Activated CD4-positive, CD25-positive, alpha-beta regulatory T cell treated with anti-CD3 and anti-CD28 coated beads, Interleukin-2, amount 50 U/mL, for 72 hours (primary cell): ENCODE data around the gene C20orf96.
A peak's percentile ranks its signal among the peaks of the same experiment; 100 is the strongest.
"Not testable (repeated sequence)": the region's sequence is repeated elsewhere in the genome, so short reads cannot be mapped to it uniquely, and the experiment has no call there.

Experiments
- DNase-seq: peaks from one replicate; pipeline ENCODE4 v3.0.0; 2021

C20orf96 gene, protein sequence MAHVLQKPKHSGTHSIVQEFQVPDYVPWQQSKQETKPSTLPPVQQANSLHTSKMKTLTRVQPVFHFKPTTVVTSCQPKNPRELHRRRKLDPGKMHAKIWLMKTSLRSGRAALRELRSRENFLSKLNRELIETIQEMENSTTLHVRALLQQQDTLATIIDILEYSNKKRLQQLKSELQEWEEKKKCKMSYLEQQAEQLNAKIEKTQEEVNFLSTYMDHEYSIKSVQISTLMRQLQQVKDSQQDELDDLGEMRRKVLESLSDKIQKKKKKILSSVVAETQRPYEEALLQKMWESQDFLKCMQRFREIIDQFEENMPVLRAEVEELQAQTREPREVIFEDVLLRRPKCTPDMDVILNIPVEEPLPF

DNA sequence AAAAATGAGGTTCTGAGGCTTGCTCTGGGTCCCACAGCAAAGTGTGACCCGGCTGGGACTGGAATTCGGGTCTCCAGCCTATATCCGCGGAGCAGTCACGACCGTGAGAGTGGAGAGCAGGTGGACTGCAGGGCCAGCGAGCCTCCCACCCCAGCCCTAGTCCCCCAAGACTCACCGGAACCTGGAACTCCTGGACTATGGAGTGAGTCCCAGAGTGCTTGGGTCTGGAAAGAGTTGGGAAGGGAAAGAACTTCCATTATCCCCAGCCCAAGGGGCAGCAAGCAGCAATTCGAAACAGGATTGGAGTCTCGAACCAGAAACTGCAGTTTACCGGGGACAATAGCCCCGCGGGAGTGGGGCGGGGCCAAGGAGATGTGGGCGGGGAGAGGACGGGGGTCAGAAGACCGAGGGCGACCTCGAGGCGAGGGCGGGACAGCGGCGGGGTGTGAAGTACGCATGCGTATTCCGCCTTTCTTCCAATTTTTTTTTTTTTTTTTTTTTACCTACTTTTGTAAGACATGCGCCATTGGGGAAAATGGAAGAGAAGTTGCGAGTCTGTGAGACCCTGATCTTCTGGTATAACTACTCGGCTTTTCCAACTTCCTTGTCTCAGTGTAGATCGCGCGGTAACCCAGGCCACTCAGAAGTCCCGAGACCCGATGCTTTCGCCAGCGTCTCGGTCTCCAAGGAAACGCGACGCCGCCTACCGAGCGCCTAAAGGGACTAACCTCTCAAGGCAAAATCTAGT, at the start of gene C20orf96:
C20orf96 (minus strand) TSS at position 667 of the 748 bp plus-strand sequence; CDS start at position 527, 140 bp downstream.
- peak; percentile 85 for DNase-seq

DNA sequence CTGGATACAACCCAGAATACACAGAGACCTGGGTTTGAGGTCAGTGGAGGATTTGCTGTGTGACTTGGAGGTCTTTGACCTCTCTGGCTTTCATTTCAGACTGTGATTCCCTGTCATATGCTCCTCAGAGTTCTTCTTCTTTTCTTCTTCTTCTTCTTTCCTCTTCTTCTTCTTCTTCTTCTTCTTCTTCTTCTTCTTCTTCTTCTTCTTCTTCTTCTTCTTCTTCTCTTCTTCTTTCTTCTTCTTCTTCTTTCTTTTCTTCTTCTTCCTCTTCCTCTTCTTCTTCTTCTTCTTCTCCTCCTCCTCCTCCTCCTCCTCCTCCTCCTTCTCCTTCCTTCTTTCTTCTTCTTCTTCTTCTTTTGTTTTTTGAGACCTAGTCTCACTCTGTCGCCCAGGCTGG, 45.5 kb upstream of the C20orf96 start:
- not testable (repeated sequence) for DNase-seq

DNA sequence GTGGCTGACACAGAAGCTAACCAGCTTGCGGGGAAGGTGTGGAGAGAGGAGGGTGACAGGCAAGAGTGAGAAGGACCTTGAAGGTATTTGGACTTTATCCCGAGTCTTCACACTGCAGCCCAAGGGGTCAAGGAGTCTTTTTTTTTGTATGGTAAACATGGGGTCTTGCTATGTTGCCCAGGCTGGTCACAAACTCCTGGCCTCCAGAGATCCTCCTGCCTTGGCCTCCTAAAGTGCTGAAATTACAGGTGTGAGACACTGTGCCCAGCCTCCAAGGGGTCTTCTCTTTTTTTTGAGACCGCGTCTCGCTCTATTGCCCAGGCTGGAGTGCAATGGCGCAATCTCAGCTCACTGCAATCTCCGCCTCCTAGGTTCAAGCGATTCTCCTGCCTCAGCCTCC, 44.0 kb upstream of the C20orf96 start:
- no peak for DNase-seq

DNA sequence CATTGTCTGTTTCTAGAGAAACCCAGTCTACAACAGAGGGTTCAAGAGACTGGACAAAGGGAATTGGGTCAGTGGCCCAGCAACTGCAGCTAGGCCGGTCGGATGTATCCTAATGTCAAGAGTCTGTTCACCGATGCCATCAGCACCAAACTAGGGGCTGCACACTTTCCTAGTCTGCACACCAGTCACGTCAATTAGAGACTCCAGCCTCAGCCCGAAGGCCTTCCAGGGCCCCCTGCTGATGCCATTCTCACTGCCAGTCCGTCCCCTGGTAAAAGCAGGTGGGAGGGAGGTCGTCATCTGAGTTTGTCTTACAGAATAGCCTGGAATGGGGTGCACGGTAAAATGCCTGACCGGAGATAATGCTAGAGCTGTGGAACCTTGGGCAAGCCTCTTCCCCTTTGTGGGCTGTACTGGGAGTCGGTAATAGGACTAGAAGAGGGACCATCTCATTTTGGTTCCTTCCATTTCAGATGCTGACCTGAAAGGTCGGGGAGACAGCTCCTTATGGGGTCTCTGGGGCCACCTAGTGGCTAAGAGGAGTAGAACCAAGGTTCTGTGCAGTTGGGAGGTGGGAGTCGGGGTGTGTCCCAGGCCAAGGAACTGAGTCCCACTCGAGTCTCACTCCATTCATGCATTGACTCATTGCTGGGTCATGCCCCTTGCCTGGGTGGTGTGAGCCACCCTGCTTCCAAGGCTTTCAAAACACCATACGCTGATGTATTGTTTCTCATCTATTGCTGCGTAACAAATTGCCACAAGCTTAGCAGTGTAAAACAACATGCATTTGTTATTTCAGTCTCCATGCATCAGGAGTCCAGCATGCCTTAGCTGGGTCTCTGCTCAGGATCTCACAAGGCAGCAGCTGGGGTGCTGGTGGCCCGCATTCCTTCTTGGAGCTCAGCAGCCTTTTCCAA, 39.9 kb upstream of the C20orf96 start:
- DNase-seq = peak; percentile 57

GRCh38 chr20:329851-330232, 39.3 kb upstream of the C20orf96 start:
- no peak for DNase-seq

DNA sequence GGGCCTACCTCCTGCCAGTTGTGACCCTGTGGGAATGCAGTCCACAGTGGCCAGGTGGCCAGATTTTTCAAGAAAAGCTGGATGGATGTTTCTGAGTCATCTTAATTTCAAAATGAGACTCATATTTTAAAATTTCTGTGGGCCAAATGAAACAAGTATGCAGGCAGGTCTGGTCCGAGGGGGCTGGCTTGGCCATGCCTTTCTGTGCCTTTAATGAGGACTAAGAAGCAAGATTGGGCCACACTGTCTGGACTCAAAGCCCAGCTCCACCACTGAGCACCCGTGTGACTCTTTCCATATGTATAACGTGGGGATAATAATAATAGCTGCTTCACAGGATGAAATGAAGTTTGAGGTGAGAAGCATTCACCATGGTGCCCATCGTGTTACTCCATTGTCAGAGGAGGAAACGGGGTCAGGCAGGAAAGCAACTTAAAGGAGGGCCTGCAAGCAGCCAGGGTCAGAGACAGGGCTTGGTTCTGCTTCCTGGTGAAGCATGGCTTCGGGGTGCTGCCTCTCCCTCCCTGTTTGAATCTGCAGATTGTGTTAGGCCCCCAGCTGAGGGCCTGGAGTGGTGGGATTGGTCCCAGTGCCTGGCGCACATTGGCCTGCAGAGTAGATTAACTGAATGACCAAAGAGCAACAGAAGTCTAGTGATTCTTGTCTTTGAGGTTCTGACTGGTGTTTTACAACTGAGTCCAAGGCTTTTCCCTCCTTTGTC, 38.6 kb upstream of the C20orf96 start:
- no peak for DNase-seq

DNA sequence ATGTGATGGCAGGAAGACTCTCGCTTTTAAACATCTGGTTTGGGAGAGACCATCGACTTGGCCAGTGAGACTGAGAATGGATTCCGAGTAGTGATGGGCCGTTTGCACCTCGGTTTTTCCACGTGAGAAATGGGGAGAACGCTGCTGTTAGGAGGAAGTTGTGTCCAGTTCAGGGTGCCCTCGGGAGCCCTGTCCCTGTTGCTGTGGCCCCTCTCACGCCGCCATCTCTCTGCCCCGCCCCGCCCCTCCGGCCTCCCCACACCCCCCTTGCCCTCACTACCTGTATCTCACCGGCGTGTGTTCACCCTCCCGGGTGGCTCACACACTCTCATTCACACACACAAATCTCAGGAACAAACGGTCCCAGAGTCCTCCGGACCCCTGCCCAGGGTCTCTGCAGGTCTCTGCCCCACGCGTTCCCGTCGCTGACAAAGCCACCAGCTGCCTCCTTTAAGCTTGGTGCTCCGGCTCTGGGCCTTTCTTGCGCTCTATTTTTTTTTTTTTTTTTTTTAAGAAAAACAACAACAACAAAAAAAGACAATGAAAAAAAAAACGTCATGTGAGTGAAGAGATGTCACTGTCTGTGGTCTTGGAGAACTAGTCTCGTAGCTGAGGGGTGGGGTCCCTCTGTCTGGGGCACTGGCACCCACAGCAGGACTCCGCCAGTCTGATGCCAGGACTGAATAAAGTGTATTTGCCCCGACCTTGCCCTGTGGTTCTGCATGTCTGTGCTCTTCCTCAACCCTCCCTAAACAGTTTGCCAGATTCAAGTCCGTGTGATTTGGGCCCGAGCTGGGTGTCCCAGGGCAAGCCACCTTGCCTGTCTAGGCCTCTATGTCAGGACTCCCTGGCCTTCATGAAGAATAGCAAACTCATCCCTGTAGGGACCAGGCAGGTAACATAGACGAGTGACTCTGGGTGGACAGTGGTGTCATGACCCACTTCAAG, 37.8 kb upstream of the C20orf96 start:
- DNase-seq = no peak

DNA sequence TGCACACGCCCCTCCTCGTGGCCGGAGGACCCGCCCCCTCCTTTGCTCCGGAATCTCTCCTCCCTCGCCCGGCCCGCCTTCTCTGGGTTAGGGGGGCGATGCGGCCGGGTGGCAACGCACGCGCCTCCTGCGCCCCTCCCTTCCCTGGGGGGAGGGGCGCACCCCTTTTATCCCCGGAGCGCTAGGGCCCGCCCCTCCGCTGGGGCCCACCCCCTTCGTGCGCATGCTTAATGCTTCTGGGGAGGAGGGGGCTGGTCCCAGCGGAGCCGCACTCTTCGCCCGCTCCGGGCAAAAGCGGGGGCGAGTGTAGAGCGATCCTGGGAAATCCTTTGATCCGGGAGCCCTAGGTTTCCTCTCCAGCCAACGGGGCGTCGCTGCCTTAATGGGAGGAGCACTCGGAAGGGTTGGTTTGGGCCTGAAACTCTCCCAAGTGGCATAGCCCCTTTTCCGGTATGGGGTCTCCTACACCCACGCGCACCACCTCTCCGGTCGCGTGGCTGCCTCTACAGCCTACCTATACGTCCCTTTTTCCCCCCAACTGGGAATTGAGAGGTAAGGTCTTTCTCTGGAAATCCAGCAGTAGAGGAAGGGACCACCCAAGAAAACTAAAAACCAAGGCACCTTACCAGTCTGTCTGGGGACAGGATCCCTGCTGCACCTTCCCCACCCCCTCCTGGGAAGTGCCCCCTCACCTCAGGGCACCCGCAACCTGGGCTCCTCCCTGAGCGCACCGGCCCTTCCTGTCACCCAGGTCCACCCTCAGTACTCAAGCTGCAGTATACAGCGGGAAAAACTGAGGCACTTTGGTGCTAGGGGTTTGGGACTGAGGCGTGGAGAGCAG, 36.9 kb upstream of the C20orf96 start:
- DNase-seq = peak; percentile 60

DNA sequence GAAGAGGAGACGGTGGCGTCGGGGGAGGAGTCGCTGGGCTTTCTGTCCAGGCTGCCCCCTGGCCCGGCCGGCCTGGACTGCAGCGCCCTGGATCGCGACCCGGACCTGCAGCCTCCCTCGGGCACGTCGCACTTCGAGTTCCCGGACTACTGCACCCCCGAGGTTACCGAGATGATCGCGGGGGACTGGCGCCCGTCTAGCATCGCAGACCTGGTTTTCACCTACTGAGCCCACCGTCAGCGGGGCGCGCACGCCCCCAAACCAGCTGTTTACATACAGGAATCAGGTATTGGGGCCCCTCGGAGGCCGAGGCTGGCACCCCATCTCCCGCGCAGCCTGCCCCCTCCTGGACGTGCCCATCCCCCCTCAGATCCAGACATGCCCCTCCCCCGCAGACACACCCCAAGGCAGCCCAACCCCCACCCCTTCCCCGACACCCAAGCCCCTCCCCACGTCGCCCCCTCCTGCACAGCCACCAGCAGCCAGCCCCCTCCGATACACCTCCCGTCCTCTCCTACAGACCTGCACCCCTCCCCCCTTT, 36.2 kb upstream of the C20orf96 start:
- DNase-seq = no peak

DNA sequence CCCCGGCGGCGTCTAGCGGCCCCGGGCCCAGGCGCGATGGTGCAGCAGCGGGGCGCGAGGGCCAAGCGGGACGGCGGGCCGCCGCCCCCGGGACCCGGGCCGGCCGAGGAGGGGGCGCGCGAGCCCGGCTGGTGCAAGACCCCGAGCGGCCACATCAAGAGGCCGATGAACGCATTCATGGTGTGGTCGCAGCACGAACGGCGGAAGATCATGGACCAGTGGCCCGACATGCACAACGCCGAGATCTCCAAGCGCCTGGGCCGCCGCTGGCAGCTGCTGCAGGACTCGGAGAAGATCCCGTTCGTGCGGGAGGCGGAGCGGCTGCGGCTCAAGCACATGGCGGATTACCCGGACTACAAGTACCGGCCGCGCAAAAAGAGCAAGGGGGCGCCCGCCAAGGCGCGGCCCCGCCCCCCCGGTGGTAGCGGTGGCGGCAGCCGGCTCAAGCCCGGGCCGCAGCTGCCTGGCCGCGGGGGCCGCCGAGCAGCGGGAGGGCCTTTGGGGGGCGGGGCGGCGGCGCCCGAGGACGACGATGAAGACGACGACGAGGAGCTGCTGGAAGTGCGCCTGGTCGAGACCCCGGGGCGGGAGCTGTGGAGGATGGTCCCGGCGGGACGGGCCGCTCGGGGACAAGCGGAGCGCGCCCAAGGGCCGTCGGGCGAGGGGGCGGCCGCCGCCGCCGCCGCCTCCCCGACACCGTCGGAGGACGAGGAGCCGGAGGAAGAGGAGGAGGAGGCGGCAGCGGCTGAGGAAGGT, 35.5 kb upstream of the C20orf96 start:
- DNase-seq = peak; percentile 67

GRCh38 chr20:325045-325888, 34.7 kb upstream of the C20orf96 start, which contains the start of gene SOX12:
Gene SOX12 (plus strand): TSS chr20:325552. CDS start chr20:325925, 373 bp downstream.
- DNase-seq = peak; percentile 98

GRCh38 chr20:324177-325044, 33.9 kb upstream of the C20orf96 start:
- peak; percentile 90 for DNase-seq

- no peak for DNase-seq
Observed at GRCh38 chr20:316316-317068, 25.9 kb upstream of the C20orf96 start.

DNA sequence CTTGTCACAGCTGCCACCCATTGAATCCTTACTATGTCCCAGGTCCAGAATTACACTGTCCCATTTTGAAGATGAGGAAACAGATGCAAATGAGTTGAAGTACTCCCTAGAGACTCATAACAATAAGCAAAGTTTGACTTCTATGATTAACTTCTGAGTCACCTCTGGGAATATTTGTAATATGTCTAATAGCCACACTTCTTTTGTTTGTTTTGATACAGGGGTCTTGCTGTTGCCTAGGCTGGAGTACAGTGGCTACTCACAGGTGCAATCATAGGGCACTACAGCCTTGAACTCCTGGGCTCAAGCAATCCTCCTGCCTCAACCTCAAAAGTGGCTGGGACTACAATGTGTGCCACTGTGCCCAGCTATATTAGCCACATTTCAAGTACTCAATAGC, 23.4 kb upstream of the C20orf96 start:
- DNase-seq = no peak

DNA sequence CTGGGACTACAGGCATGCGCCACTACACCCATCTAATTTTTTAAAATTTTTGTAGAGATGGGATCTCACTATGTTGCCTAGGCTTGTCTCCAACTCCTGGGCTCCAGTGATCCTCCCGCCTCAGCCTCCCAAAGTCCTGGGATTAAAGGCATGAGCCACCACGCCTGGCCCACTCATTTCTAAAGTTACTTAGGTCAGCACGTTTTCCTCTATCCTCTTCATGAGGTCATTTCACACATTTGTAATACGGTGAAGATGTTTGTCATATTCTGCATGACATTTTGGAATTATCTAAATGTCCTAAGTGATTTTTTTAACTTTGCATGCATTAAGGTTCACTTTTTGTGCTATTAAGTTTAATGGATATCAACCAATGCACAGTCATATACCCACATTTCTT, 22.9 kb upstream of the C20orf96 start:
- DNase-seq = no peak

GRCh38 chr20:312866-313265, 22.3 kb upstream of the C20orf96 start:
- DNase-seq = no peak
